Measurements from ENCODE around the gene RAD23B. TPM values are rescaled to one million over a fixed set of nuclear protein-coding genes. Genes with fewer than 3 reads are reported as not detected.

Gene RAD23B
- total and polyA plus RNA-seq, 11 donors = 39.8 to 144 (median 105) TPM

DNA sequence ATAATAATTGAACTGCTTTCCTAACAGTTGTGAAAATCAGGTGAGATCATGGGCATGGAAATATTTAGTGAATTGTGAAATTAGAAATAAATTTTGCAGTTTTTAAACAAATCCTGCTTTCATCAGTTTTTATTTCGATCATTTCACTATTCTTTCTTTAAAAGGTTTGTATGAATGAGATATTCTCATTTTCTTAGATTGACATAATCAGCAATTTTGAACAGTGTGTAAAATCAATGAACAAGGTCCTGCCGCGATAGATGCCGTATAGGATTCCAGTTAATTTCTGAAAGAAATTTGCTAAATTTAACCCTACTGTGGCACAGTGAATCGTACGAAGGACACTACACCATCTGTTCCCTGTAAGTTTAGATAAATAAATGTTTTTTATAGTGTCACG is 7.5 kb downstream of the RAD23B start:
- no peaks in the 10 kb centered on the region for H3K9me3 ChIP-seq
- H3K27ac ChIP-seq = no peak overlapping the region
- 45 to 69% (median 49%) methylated on average over 7 of the region's 7 CpGs for WGBS, 4 donors
- no peaks in the 10 kb centered on the region for H3K27me3 ChIP-seq
- intact Hi-C loops (cut with DNase I) = no loop called here
- no peaks in the 10 kb centered on the region for H3K36me3 ChIP-seq
- no peak for ATAC-seq
- no peak overlapping the region for H3K4me3 ChIP-seq
- DNase-seq = no peak
- peaks cover 5 to 90% (median 62%) of the 10 kb centered on the region in 12 donors for H3K4me1 ChIP-seq
- TF ChIP-seq POLR2A (IDR thresholded peaks at IDR 0.05) = no peak
- TF ChIP-seq, protein P1, sequence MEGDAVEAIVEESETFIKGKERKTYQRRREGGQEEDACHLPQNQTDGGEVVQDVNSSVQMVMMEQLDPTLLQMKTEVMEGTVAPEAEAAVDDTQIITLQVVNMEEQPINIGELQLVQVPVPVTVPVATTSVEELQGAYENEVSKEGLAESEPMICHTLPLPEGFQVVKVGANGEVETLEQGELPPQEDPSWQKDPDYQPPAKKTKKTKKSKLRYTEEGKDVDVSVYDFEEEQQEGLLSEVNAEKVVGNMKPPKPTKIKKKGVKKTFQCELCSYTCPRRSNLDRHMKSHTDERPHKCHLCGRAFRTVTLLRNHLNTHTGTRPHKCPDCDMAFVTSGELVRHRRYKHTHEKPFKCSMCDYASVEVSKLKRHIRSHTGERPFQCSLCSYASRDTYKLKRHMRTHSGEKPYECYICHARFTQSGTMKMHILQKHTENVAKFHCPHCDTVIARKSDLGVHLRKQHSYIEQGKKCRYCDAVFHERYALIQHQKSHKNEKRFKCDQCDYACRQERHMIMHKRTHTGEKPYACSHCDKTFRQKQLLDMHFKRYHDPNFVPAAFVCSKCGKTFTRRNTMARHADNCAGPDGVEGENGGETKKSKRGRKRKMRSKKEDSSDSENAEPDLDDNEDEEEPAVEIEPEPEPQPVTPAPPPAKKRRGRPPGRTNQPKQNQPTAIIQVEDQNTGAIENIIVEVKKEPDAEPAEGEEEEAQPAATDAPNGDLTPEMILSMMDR (IDR thresholded peaks at IDR 0.05) = no peak

DNA sequence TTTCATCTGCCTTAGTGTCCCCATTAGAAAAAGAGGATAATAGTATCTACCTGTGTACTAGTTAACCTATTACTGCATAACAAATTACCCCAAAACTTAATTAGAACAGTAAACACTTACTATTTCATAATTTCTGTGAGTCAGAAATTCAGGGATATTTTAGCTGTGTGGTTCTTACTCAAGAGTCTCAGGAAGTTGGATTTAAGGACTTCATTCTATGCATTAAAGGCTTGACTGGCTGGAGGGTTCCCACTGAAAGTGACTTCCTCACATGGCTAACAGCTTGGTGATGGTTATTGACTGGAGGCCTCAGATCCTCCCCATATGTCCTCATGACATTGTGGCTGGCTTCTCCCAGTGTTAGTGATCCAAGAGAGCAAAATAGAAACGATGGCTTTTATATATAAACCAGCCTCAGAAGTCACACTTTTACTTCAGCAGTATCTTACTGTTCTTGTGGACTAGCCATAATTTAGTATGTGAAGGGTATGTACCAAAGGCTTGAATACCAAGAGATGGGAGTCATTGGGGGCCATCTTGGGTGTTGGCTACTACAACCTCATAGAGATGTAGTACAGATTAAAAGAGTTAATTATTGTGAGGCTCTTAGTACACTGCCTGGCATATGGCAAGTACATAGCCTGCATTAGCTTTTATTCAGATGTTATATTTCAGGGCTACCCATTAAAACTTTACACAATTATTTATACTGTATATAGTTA is 9.9 kb downstream of the RAD23B start:
- no peak for DNase-seq
- intact Hi-C loops (cut with DNase I) = no loop called here
- TF ChIP-seq, protein P1 (IDR thresholded peaks at IDR 0.05) = no peak
- TF ChIP-seq POLR2A (IDR thresholded peaks at IDR 0.05) = no peak
- Histone ChIP-seq H3K27ac (no peak overlapping the region), H3K36me3 (no peaks in the 10 kb centered on the region), H3K9me3 (no peaks in the 10 kb centered on the region), H3K4me1 (peaks cover 3 to 71% (median 50%) of the 10 kb centered on the region in 12 donors), H3K4me3 (no peak overlapping the region), H3K27me3 (no peaks in the 10 kb centered on the region)
- WGBS, 4 donors = 60 to 80% (median 66%) methylated on average over 1 of the region's 1 CpG
- ATAC-seq = no peak

DNA sequence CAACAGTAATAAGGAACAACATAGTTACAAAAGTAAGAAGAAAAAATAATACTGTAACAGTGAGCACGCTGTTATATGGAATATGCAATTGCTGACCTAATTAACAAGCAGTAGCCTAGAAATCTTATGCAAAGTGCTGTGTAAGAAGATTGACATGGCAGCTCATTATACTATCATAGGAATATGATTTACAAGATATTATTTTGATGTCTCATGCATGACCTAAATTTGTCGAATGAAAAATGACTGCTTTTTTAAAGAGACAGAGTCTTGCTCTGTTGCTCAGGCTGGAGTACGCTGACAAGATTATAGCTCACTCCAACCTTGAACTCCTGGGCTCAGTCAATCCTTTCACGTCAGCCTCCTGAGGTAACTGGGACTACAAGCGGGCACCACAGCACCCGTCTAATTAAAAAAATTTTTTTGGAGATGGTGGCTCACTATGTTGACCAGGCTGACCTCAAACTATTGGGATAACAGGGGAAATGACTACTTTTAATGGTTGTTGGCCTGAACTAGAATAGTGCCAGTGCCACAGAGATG is 10.5 kb downstream of the RAD23B start:
- intact Hi-C loops (cut with DNase I) = no loop called here
- Histone ChIP-seq H3K27ac (no peak overlapping the region), H3K4me1 (peaks cover 3 to 66% (median 44%) of the 10 kb centered on the region in 12 donors), H3K4me3 (no peak overlapping the region), H3K36me3 (no peaks in the 10 kb centered on the region), H3K27me3 (no peaks in the 10 kb centered on the region), H3K9me3 (no peaks in the 10 kb centered on the region)
- TF ChIP-seq, protein P1 (IDR thresholded peaks at IDR 0.05) = no peak
- TF ChIP-seq POLR2A (IDR thresholded peaks at IDR 0.05) = no peak
- 76 to 88% (median 87%) methylated on average over 6 of the region's 6 CpGs for WGBS, 4 donors
- no peak for ATAC-seq
- no peak for DNase-seq

DNA sequence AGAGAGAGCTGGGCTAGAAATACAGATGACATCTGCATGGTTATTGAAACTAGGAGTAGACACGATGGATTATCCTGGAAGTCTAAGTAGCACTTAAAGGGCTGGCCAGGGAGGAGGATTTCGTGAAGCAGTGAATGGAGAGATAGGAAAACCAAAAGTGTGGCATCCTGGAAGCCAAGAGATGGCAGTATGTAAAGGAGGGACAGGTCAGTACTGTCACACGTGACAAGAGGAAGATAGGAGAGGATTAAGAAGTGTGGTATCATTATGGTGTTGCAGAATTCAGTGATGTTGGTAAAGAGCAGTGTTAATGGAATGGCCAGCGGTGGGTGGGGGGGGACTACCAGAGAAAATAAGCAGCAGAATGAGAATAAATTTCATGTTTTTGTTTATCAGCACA is 11.7 kb downstream of the RAD23B start:
- peaks cover 5 to 68% (median 46%) of the 10 kb centered on the region in 12 donors for H3K4me1 ChIP-seq
- H3K9me3 ChIP-seq = no peaks in the 10 kb centered on the region
- intact Hi-C loops (cut with DNase I) = no loop called here
- 48 to 59% (median 53%) methylated on average over 4 of the region's 4 CpGs for WGBS, 4 donors
- H3K4me3 ChIP-seq = no peak overlapping the region
- no peak overlapping the region for H3K27ac ChIP-seq
- DNase-seq (no peak), ATAC-seq (no peak)
- peaks cover 0 to 3% (median 0%) of the 10 kb centered on the region in 9 donors for H3K36me3 ChIP-seq
- TF ChIP-seq POLR2A (IDR thresholded peaks at IDR 0.05) = no peak
- TF ChIP-seq, protein P1 (IDR thresholded peaks at IDR 0.05) = no peak
- no peaks in the 10 kb centered on the region for H3K27me3 ChIP-seq

Measured in heart left ventricle (tissue), 16 donors.